ENCODE results near the gene SCN4B. TPM values are rescaled to one million over a fixed set of nuclear protein-coding genes. Genes with fewer than 3 reads are reported as not detected.

SCN4B gene
- total RNA-seq, 1 donor from 2014 or later: 2.1 TPM

- no peaks in the 10 kb centered on the region for H3K27me3 ChIP-seq (ENCODE audit: control insufficient read depth in 3 of 3, insufficient read depth in 3 of 3, low read length in 3 of 3)
- H3K9me3 ChIP-seq (ENCODE audit: control insufficient read depth in 3 of 3, low read length in 3 of 3): no peaks in the 10 kb centered on the region
- no peak overlapping the region for H3K27ac ChIP-seq (ENCODE audit: low read depth, low read length)
- H3K4me1 ChIP-seq (ENCODE audit: control insufficient read depth in 3 of 3, insufficient read depth in 3 of 3, low read length in 3 of 3): no peaks in the 10 kb centered on the region
- no peak overlapping the region for H3K4me3 ChIP-seq (ENCODE audit: low read length in 3 of 3)
- H3K36me3 ChIP-seq (ENCODE audit: control insufficient read depth in 3 of 3, insufficient read depth in 3 of 3, low read length in 3 of 3): no peaks in the 10 kb centered on the region
- no peak overlapping the region for H3K9ac ChIP-seq (ENCODE audit: low read depth in 1 of 3, low read length in 3 of 3)
Measured at GRCh38 chr11:118092907-118093571, 59.6 kb downstream of the SCN4B start.

GRCh38 chr11:118091690-118092089 lies 60.9 kb downstream of the SCN4B start:
- no peaks in the 10 kb centered on the region for H3K36me3 ChIP-seq (ENCODE audit: control insufficient read depth in 3 of 3, insufficient read depth in 3 of 3, low read length in 3 of 3)
- H3K9ac ChIP-seq (ENCODE audit: low read depth in 1 of 3, low read length in 3 of 3): no peak overlapping the region
- H3K4me3 ChIP-seq (ENCODE audit: low read length in 3 of 3): no peak overlapping the region
- no peaks in the 10 kb centered on the region for H3K27me3 ChIP-seq (ENCODE audit: control insufficient read depth in 3 of 3, insufficient read depth in 3 of 3, low read length in 3 of 3)
- H3K27ac ChIP-seq (ENCODE audit: low read depth, low read length): no peak overlapping the region
- peaks cover 0 to 2% (median 0%) of the 10 kb centered on the region in 3 donors for H3K4me1 ChIP-seq (ENCODE audit: control insufficient read depth in 3 of 3, insufficient read depth in 3 of 3, low read length in 3 of 3)
- peaks cover 0 to 7% (median 0%) of the 10 kb centered on the region in 3 donors for H3K9me3 ChIP-seq (ENCODE audit: control insufficient read depth in 3 of 3, low read length in 3 of 3)

GRCh38 chr11:118090545-118091162 lies 62.0 kb downstream of the SCN4B start:
- Histone ChIP-seq H3K9ac (ENCODE audit: low read depth in 1 of 3, low read length in 3 of 3) (no peak overlapping the region), H3K36me3 (ENCODE audit: control insufficient read depth in 3 of 3, insufficient read depth in 3 of 3, low read length in 3 of 3) (no peaks in the 10 kb centered on the region), H3K27ac (ENCODE audit: low read depth, low read length) (no peak overlapping the region), H3K4me1 (ENCODE audit: control insufficient read depth in 3 of 3, insufficient read depth in 3 of 3, low read length in 3 of 3) (peaks cover 0 to 6% (median 5%) of the 10 kb centered on the region in 3 donors), H3K4me3 (ENCODE audit: low read length in 3 of 3) (no peak overlapping the region), H3K27me3 (ENCODE audit: control insufficient read depth in 3 of 3, insufficient read depth in 3 of 3, low read length in 3 of 3) (no peaks in the 10 kb centered on the region), H3K9me3 (ENCODE audit: control insufficient read depth in 3 of 3, low read length in 3 of 3) (peaks cover 0 to 7% (median 0%) of the 10 kb centered on the region in 3 donors)

DNA sequence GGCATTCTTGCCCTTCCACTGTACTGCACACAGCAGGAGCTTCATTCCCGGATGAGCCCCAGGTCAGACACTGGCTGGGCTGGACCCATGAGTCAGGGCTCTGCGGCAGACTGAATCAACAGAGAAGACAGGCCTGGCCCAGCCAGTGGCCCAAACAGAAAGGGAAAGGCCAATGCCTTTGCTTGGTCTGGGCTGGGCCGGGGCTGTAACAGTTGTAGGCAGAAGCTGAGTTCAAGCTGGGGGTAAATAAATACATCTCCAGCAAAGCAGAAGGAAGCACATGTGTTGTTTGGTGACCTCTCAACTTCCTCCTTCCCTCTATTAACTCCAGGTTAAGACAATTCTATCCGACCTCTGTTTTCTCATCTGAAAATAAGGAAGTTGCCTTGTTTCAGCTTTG lies 64.1 kb downstream of the SCN4B start:
- Histone ChIP-seq H3K4me1 (ENCODE audit: control insufficient read depth in 3 of 3, insufficient read depth in 3 of 3, low read length in 3 of 3) (peaks cover 14 to 19% (median 17%) of the 10 kb centered on the region in 3 donors), H3K36me3 (ENCODE audit: control insufficient read depth in 3 of 3, insufficient read depth in 3 of 3, low read length in 3 of 3) (no peaks in the 10 kb centered on the region), H3K27me3 (ENCODE audit: control insufficient read depth in 3 of 3, insufficient read depth in 3 of 3, low read length in 3 of 3) (no peaks in the 10 kb centered on the region), H3K9ac (ENCODE audit: low read depth in 1 of 3, low read length in 3 of 3) (no peak overlapping the region), H3K4me3 (ENCODE audit: low read length in 3 of 3) (no peak overlapping the region), H3K27ac (ENCODE audit: low read depth, low read length) (peak overlapping the region; percentile 36), H3K9me3 (ENCODE audit: control insufficient read depth in 3 of 3, low read length in 3 of 3) (peaks cover 0 to 7% (median 0%) of the 10 kb centered on the region in 3 donors)

DNA sequence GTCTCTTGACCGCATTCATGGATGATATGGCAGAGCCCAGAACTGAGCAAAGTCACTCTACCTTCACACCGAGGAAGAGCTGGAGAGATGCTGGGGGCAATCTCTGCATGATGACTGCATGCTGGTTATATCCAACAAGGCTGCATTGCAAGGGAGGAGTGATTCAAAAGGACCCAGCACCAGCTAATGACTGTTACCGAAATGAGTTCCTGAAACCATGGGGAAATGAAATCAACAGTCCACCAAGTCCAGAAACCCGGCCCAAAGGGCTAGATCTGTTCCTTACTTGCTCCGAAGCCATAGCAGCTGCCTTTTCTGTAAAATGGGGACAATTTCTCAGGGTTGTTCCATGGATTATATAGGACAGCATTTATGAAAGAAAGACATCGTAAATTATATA lies 64.7 kb downstream of the SCN4B start:
- Histone ChIP-seq H3K36me3 (ENCODE audit: control insufficient read depth in 3 of 3, insufficient read depth in 3 of 3, low read length in 3 of 3) (no peaks in the 10 kb centered on the region), H3K27me3 (ENCODE audit: control insufficient read depth in 3 of 3, insufficient read depth in 3 of 3, low read length in 3 of 3) (no peaks in the 10 kb centered on the region), H3K4me1 (ENCODE audit: control insufficient read depth in 3 of 3, insufficient read depth in 3 of 3, low read length in 3 of 3) (peaks cover 17 to 24% (median 18%) of the 10 kb centered on the region in 3 donors), H3K27ac (ENCODE audit: low read depth, low read length) (peak overlapping the region; percentile 36), H3K9me3 (ENCODE audit: control insufficient read depth in 3 of 3, low read length in 3 of 3) (peaks cover 0 to 7% (median 0%) of the 10 kb centered on the region in 3 donors), H3K4me3 (ENCODE audit: low read length in 3 of 3) (no peak overlapping the region), H3K9ac (ENCODE audit: low read depth in 1 of 3, low read length in 3 of 3) (no peak overlapping the region)

DNA sequence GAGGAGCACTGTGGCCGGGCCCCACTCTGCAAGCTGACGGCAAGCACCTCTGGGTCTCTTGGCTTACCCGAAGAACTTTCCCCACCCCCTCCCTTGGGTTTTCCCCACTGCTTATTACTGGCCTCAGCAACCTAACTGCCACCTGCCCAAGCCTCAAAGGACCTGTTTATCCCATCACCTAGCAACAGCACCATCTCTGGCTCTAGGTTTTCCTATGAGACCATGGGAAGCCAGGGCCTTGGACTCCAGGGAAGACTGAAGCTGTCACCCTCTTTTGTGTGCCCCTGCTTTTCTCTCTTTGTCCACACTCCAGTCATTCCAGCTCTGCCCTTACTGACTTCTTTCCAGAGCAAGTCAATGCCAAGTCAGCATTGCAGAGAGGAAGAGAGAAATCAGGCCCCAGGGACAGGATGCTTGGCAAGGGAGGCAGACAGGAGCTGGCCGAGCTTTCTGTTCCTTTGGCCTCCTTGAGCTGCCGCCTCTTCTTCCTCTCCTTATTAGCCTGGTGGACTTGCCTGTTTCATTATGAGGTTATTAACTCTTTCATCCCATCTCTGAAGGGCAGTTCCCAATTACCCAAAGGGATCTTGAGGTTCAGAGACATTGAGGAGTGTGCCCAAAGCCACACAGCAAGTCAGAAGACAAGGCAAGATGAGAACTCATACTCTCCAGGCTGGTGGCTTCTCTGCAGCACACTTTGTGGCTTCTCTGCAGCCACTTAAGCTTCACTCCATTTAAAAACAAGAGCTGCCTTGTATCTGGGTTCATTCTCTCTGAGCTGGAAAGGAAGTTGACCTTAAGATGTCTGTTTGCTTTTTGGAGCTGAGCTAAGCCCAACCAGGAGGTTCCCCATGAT lies 65.5 kb downstream of the SCN4B start, which contains the start of gene SMIM35:
TSS of gene SMIM35 (minus strand) at position 51 of the 856 bp plus-strand sequence. CDS start 206 bp downstream, outside the sequence.
- no peak within 1 kb of the TSS for H3K27ac ChIP-seq (ENCODE audit: low read depth, low read length)
- peaks cover 17 to 29% (median 21%) of the 10 kb centered on the region in 3 donors for H3K4me1 ChIP-seq (ENCODE audit: control insufficient read depth in 3 of 3, insufficient read depth in 3 of 3, low read length in 3 of 3)
- no peak within 1 kb of the TSS for H3K4me3 ChIP-seq (ENCODE audit: low read length in 3 of 3)
- H3K9ac ChIP-seq (ENCODE audit: low read depth in 1 of 3, low read length in 3 of 3): no peak within 1 kb of the TSS
- H3K36me3 ChIP-seq (ENCODE audit: control insufficient read depth in 3 of 3, insufficient read depth in 3 of 3, low read length in 3 of 3): no peaks in the 10 kb centered on the region
- no peaks in the 10 kb centered on the region for H3K27me3 ChIP-seq (ENCODE audit: control insufficient read depth in 3 of 3, insufficient read depth in 3 of 3, low read length in 3 of 3)
- H3K9me3 ChIP-seq (ENCODE audit: control insufficient read depth in 3 of 3, low read length in 3 of 3): peaks cover 0 to 7% (median 0%) of the 10 kb centered on the region in 3 donors

- Histone ChIP-seq H3K9me3 (ENCODE audit: control insufficient read depth in 3 of 3, low read length in 3 of 3) (peaks cover 0 to 7% (median 0%) of the 10 kb centered on the region in 3 donors), H3K4me3 (ENCODE audit: low read length in 3 of 3) (no peak overlapping the region), H3K36me3 (ENCODE audit: control insufficient read depth in 3 of 3, insufficient read depth in 3 of 3, low read length in 3 of 3) (no peaks in the 10 kb centered on the region), H3K4me1 (ENCODE audit: control insufficient read depth in 3 of 3, insufficient read depth in 3 of 3, low read length in 3 of 3) (peaks cover 17 to 29% (median 21%) of the 10 kb centered on the region in 3 donors), H3K27me3 (ENCODE audit: control insufficient read depth in 3 of 3, insufficient read depth in 3 of 3, low read length in 3 of 3) (no peaks in the 10 kb centered on the region), H3K9ac (ENCODE audit: low read depth in 1 of 3, low read length in 3 of 3) (peak overlapping the region in 1 of 3 donors; percentile 52), H3K27ac (ENCODE audit: low read depth, low read length) (peak overlapping the region; percentile 81)
Measured at GRCh38 chr11:118084656-118085055, 68.0 kb downstream of the SCN4B start.

- Histone ChIP-seq H3K9ac (ENCODE audit: low read depth in 1 of 3, low read length in 3 of 3) (peak overlapping the region; percentile 6 to 68 (median 39)), H3K9me3 (ENCODE audit: control insufficient read depth in 3 of 3, low read length in 3 of 3) (peaks cover 0 to 7% (median 0%) of the 10 kb centered on the region in 3 donors), H3K27me3 (ENCODE audit: control insufficient read depth in 3 of 3, insufficient read depth in 3 of 3, low read length in 3 of 3) (no peaks in the 10 kb centered on the region), H3K4me3 (ENCODE audit: low read length in 3 of 3) (no peak overlapping the region), H3K36me3 (ENCODE audit: control insufficient read depth in 3 of 3, insufficient read depth in 3 of 3, low read length in 3 of 3) (no peaks in the 10 kb centered on the region), H3K27ac (ENCODE audit: low read depth, low read length) (peak overlapping the region; percentile 81), H3K4me1 (ENCODE audit: control insufficient read depth in 3 of 3, insufficient read depth in 3 of 3, low read length in 3 of 3) (peaks cover 17 to 29% (median 21%) of the 10 kb centered on the region in 3 donors)
Measured at GRCh38 chr11:118084247-118084646, 68.4 kb downstream of the SCN4B start.
